ENCODE measurements around the gene DBT. TPM values are rescaled to one million over a fixed set of nuclear protein-coding genes. Genes with fewer than 3 reads are reported as not detected.

The DBT gene
- total and polyA plus RNA-seq, 10 of the 15 experiments (the other 5 are each of a cell fraction or from before 2014, with no cell fraction given), result 2.1 to 15.9 (median 6.9) TPM

DNA sequence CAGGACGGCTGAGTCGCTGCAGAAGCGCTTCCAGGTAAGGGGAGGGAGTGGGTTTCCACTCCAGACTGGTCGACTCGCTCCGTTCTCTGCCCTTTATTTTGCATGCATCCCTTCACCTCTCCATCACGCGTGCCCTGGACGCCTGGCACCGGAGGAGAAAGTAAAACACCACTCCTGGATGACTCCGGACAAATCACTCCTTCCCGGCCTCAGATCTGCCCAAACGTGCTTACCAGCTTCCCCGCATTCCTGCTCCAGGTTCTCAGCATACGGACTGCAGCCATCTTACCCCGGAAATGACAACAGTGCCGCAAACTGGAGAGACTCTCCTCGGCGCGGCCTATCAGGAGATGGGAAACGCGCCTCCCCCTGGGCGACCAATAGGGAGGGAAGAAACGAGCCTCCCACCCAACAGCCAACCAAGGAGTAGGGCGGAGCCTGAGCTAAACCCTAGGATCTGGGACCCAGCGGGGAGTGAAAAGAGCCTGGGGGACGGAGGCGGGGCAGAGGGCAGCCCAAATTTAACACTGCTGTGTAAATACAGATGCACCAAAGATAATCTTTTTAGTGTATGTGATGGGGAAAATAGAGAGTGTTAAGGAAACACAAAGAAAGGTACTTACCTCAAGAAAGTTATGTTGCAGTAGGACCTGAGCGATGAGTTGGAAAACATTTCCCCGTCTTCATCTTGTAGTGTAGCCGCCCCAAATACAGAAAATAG, at the start of gene DBT (continued):
- TF ChIP-seq, protein P1, sequence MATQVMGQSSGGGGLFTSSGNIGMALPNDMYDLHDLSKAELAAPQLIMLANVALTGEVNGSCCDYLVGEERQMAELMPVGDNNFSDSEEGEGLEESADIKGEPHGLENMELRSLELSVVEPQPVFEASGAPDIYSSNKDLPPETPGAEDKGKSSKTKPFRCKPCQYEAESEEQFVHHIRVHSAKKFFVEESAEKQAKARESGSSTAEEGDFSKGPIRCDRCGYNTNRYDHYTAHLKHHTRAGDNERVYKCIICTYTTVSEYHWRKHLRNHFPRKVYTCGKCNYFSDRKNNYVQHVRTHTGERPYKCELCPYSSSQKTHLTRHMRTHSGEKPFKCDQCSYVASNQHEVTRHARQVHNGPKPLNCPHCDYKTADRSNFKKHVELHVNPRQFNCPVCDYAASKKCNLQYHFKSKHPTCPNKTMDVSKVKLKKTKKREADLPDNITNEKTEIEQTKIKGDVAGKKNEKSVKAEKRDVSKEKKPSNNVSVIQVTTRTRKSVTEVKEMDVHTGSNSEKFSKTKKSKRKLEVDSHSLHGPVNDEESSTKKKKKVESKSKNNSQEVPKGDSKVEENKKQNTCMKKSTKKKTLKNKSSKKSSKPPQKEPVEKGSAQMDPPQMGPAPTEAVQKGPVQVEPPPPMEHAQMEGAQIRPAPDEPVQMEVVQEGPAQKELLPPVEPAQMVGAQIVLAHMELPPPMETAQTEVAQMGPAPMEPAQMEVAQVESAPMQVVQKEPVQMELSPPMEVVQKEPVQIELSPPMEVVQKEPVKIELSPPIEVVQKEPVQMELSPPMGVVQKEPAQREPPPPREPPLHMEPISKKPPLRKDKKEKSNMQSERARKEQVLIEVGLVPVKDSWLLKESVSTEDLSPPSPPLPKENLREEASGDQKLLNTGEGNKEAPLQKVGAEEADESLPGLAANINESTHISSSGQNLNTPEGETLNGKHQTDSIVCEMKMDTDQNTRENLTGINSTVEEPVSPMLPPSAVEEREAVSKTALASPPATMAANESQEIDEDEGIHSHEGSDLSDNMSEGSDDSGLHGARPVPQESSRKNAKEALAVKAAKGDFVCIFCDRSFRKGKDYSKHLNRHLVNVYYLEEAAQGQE (IDR thresholded peaks at IDR 0.05; ENCODE audit: low read depth, low read length), result 0 out of 2 replicates have a peak, but pooled peaks have one; percentile 14
- TF ChIP-seq TBL1XR1 (IDR thresholded peaks at IDR 0.05; ENCODE audit: low read depth, low read length) (no peak), MTA3 (IDR thresholded peaks at IDR 0.05; ENCODE audit: borderline replicate concordance, low read length) (0 out of 2 replicates have a peak, but pooled peaks have one; percentile 47), RAD21 (IDR thresholded peaks at IDR 0.05; ENCODE audit: insufficient read depth, low read depth, low read length) (no peak), PAX5 (IDR thresholded peaks at IDR 0.05; ENCODE audit: borderline replicate concordance, low read depth, low read length) (no peak; the same call in 1 of the 2 replicates), ZBED1 (IDR thresholded peaks at IDR 0.05; ENCODE audit: borderline replicate concordance) (peak; percentile 70; the same call in 1 of the 2 replicates), ZNF207 (IDR thresholded peaks at IDR 0.05; ENCODE audit: borderline replicate concordance) (no peak), RCOR1 (conservative IDR thresholded peaks at IDR 0.05; ENCODE audit: low read depth, low read length) (no peak), RBBP5 (conservative IDR thresholded peaks at IDR 0.05) (no peak)
- TF ChIP-seq, protein P2, sequence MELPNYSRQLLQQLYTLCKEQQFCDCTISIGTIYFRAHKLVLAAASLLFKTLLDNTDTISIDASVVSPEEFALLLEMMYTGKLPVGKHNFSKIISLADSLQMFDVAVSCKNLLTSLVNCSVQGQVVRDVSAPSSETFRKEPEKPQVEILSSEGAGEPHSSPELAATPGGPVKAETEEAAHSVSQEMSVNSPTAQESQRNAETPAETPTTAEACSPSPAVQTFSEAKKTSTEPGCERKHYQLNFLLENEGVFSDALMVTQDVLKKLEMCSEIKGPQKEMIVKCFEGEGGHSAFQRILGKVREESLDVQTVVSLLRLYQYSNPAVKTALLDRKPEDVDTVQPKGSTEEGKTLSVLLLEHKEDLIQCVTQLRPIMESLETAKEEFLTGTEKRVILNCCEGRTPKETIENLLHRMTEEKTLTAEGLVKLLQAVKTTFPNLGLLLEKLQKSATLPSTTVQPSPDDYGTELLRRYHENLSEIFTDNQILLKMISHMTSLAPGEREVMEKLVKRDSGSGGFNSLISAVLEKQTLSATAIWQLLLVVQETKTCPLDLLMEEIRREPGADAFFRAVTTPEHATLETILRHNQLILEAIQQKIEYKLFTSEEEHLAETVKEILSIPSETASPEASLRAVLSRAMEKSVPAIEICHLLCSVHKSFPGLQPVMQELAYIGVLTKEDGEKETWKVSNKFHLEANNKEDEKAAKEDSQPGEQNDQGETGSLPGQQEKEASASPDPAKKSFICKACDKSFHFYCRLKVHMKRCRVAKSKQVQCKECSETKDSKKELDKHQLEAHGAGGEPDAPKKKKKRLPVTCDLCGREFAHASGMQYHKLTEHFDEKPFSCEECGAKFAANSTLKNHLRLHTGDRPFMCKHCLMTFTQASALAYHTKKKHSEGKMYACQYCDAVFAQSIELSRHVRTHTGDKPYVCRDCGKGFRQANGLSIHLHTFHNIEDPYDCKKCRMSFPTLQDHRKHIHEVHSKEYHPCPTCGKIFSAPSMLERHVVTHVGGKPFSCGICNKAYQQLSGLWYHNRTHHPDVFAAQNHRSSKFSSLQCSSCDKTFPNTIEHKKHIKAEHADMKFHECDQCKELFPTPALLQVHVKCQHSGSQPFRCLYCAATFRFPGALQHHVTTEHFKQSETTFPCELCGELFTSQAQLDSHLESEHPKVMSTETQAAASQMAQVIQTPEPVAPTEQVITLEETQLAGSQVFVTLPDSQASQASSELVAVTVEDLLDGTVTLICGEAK (IDR thresholded peaks at IDR 0.05; ENCODE audit: borderline replicate concordance), result peak; percentile 71; the same call in 1 of the 2 replicates
- TF ChIP-seq, protein P3, sequence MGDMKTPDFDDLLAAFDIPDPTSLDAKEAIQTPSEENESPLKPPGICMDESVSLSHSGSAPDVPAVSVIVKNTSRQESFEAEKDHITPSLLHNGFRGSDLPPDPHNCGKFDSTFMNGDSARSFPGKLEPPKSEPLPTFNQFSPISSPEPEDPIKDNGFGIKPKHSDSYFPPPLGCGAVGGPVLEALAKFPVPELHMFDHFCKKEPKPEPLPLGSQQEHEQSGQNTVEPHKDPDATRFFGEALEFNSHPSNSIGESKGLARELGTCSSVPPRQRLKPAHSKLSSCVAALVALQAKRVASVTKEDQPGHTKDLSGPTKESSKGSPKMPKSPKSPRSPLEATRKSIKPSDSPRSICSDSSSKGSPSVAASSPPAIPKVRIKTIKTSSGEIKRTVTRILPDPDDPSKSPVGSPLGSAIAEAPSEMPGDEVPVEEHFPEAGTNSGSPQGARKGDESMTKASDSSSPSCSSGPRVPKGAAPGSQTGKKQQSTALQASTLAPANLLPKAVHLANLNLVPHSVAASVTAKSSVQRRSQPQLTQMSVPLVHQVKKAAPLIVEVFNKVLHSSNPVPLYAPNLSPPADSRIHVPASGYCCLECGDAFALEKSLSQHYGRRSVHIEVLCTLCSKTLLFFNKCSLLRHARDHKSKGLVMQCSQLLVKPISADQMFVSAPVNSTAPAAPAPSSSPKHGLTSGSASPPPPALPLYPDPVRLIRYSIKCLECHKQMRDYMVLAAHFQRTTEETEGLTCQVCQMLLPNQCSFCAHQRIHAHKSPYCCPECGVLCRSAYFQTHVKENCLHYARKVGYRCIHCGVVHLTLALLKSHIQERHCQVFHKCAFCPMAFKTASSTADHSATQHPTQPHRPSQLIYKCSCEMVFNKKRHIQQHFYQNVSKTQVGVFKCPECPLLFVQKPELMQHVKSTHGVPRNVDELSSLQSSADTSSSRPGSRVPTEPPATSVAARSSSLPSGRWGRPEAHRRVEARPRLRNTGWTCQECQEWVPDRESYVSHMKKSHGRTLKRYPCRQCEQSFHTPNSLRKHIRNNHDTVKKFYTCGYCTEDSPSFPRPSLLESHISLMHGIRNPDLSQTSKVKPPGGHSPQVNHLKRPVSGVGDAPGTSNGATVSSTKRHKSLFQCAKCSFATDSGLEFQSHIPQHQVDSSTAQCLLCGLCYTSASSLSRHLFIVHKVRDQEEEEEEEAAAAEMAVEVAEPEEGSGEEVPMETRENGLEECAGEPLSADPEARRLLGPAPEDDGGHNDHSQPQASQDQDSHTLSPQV (IDR thresholded peaks at IDR 0.05), result no peak
- TF ChIP-seq, protein P4, sequence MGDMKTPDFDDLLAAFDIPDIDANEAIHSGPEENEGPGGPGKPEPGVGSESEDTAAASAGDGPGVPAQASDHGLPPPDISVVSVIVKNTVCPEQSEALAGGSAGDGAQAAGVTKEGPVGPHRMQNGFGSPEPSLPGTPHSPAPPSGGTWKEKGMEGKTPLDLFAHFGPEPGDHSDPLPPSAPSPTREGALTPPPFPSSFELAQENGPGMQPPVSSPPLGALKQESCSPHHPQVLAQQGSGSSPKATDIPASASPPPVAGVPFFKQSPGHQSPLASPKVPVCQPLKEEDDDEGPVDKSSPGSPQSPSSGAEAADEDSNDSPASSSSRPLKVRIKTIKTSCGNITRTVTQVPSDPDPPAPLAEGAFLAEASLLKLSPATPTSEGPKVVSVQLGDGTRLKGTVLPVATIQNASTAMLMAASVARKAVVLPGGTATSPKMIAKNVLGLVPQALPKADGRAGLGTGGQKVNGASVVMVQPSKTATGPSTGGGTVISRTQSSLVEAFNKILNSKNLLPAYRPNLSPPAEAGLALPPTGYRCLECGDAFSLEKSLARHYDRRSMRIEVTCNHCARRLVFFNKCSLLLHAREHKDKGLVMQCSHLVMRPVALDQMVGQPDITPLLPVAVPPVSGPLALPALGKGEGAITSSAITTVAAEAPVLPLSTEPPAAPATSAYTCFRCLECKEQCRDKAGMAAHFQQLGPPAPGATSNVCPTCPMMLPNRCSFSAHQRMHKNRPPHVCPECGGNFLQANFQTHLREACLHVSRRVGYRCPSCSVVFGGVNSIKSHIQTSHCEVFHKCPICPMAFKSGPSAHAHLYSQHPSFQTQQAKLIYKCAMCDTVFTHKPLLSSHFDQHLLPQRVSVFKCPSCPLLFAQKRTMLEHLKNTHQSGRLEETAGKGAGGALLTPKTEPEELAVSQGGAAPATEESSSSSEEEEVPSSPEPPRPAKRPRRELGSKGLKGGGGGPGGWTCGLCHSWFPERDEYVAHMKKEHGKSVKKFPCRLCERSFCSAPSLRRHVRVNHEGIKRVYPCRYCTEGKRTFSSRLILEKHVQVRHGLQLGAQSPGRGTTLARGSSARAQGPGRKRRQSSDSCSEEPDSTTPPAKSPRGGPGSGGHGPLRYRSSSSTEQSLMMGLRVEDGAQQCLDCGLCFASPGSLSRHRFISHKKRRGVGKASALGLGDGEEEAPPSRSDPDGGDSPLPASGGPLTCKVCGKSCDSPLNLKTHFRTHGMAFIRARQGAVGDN (IDR thresholded peaks at IDR 0.05), result no peak; the same call in none of the 2 replicates
